ENCODE measurements around the gene RPL36AL. TPM values are rescaled to one million over a fixed set of nuclear protein-coding genes. Genes with fewer than 3 reads are reported as not detected.

The RPL36AL gene
- polyA plus RNA-seq, 1 of the 3 experiments (the other 2 are of a cell fraction): 337 TPM

- peak overlapping the region in 1 of 2 experiments; percentile 29; a peak in 1 of 4 replicates for H3K27ac ChIP-seq (ENCODE audit: low read depth in 2 of 2, low read length in 1 of 2)
- no peak overlapping the region for H3K9ac ChIP-seq
- TF ChIP-seq EP300 (IDR thresholded peaks at IDR 0.05; ENCODE audit: borderline replicate concordance in 1 of 2, low read depth in 1 of 2, low read length in 1 of 2) (no peak), IRF3 (IDR thresholded peaks at IDR 0.05; ENCODE audit: low read depth, low read length) (no peak), FOXM1 (IDR thresholded peaks at IDR 0.05; ENCODE audit: low read depth) (no peak), RAD21 (IDR thresholded peaks at IDR 0.05; ENCODE audit: low read length) (no peak), GABPA (IDR thresholded peaks at IDR 0.05; ENCODE audit: low read depth) (no peak), TCF12 (IDR thresholded peaks at IDR 0.05) (no peak), TEAD4 (IDR thresholded peaks at IDR 0.05; ENCODE audit: borderline replicate concordance, insufficient read depth) (no peak), SIN3A (IDR thresholded peaks at IDR 0.05; ENCODE audit: borderline replicate concordance, low read depth, low read length) (no peak), USF2 (IDR thresholded peaks at IDR 0.05; ENCODE audit: borderline replicate concordance, low read depth, low read length) (no peak), NFIC (IDR thresholded peaks at IDR 0.05; ENCODE audit: borderline replicate concordance) (no peak), CTCF (IDR thresholded peaks at IDR 0.05) (no peak), FOSL2 (IDR thresholded peaks at IDR 0.05; ENCODE audit: borderline replicate concordance, low read depth) (no peak), ZBTB33 (IDR thresholded peaks at IDR 0.05; ENCODE audit: borderline replicate concordance, low read depth) (no peak), RXRA (IDR thresholded peaks at IDR 0.05; ENCODE audit: borderline replicate concordance, low read depth) (no peak), YY1 (IDR thresholded peaks at IDR 0.05; ENCODE audit: low read depth) (no peak), USF1 (IDR thresholded peaks at IDR 0.05; ENCODE audit: borderline replicate concordance, low read depth) (no peak), POLR2AphosphoS5 (IDR thresholded peaks at IDR 0.05; ENCODE audit: low read depth, low read length) (no peak), NRF1 (IDR thresholded peaks at IDR 0.05; ENCODE audit: low read depth, low read length) (no peak)
- POLR2A ChIA-PET: no interaction called here
- H3K4me3 ChIP-seq (ENCODE audit: low read depth in 2 of 2, low read length in 1 of 2): no peak overlapping the region
- H2AFZ ChIP-seq (ENCODE audit: low read depth): no peak overlapping the region
- no peaks in the 10 kb centered on the region for H3K9me3 ChIP-seq
- no peaks in the 10 kb centered on the region for H4K20me1 ChIP-seq (ENCODE audit: insufficient read depth)
- WGBS (ENCODE audit: low lambda C conversion rate): 98% methylated on average over 8 of the region's 8 CpGs
- peaks cover 27% of the 10 kb centered on the region for H3F3A ChIP-seq (replicated peaks; ENCODE audit: insufficient read depth)
- no peak for DNase-seq
- H3K27me3 ChIP-seq (ENCODE audit: insufficient read depth): no peaks in the 10 kb centered on the region
- H3K4me2 ChIP-seq: no peak overlapping the region
- CTCF ChIA-PET: no interaction called here
- peaks cover 3 to 17% of the 10 kb centered on the region in 2 experiments for H3K36me3 ChIP-seq (replicated peaks in 1 of 2; ENCODE audit: control insufficient read depth in 1 of 2, insufficient read depth in 2 of 2, low read length in 1 of 2)
- H3K4me1 ChIP-seq (ENCODE audit: control insufficient read depth in 1 of 2, insufficient read depth in 2 of 2, low read depth in 1 of 2, low read length in 1 of 2): peaks cover 0 to 2% of the 10 kb centered on the region in 2 experiments; a peak in 1 of 4 replicates
- H3K79me2 ChIP-seq (ENCODE audit: insufficient read depth): peaks cover 27% of the 10 kb centered on the region
- no peaks in the 10 kb centered on the region for H3K9me2 ChIP-seq
These were observed 7.8 kb downstream of the RPL36AL start for GRCh38 chr14:49612671-49613070.
